ENCODE data around the gene ATXN7L1.

DNA sequence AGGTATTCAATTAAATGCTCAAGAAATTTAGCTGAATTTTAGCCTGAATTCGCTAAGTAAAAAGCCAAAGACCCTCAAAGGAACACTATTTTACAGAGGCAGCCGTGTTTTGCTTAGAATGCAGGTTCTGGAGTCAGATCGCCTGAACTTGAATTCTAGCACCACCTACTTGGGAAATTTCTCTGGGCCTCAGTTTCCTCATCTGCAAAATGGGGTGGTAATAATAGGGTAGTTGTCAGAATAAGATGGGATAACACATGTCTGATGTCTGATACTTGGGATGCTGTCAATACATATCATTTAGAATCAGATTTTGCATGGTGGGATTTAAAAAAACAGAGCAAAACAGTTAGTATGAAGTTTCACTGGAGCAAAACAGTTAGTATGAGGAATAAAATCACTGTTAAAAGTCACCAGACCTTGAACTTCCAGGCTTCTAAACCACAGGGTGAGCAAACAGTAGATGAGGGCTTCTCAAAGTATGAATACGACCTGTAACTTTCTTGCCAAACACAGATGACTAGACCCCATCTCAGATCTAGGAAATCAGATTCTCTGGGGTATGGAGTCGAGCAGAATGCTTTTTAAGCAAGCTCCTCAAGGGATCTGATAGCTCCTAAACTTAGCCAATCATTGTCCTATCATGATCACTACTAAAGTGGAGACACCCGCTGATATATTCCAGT, 75.4 kb downstream of the ATXN7L1 start:
- TF ChIP-seq CTCF (IDR thresholded peaks at IDR 0.05) (no peak), POLR2A (IDR thresholded peaks at IDR 0.05) (no peak), POLR2AphosphoS5 (IDR thresholded peaks at IDR 0.05) (no peak)

Data from prostate gland (tissue), 2 donors.